Heart left ventricle (tissue), 16 donors: ENCODE data around the gene HDAC4. TPM values are rescaled to one million over a fixed set of nuclear protein-coding genes. Genes with fewer than 3 reads are reported as not detected.
A peak's percentile ranks its signal among the peaks of the same experiment; 100 is the strongest.

ENCODE experiments used
- ATAC-seq, 4 donors: fragments of 200-7000 bp; cut with Tn5 transposase; one replicate each; pipeline ENCODE4 v1.9.1; 2020 to 2022; ENCODE audit warnings: moderate library complexity in 4 of 4, mild to moderate bottlenecking in 3 of 4, moderate number of reproducible peaks in 1 of 4
- DNase-seq, 5 donors: peaks; one replicate each; pipeline ENCODE4 v3.0.0-alpha.2; 2020
- H3K27ac ChIP-seq, 12 donors: fragments of 200-600 bp; sonication (generic) in 4 of 12; one replicate each; pipeline versions ENCODE4 v1.5.0 to v1.8.0; 2016 to 2022; ENCODE audit warnings: mild to moderate bottlenecking in 2 of 12
- H3K27me3 ChIP-seq, 9 donors: fragments of 200-600 bp; sonication (generic) in 2 of 9; one replicate each; pipeline versions ENCODE4 v1.5.1 to v1.8.0; 2016 to 2022; ENCODE audit warnings: mild to moderate bottlenecking in 3 of 9
- H3K36me3 ChIP-seq, 9 donors: fragments of 200-600 bp; sonication (generic) in 2 of 9; one replicate each; pipeline versions ENCODE4 v1.5.0 to v1.8.0; 2018 to 2022; ENCODE audit warnings: mild to moderate bottlenecking in 2 of 9
- H3K4me1 ChIP-seq, 12 donors: fragments of 200-600 bp; sonication (generic) in 4 of 12; one replicate each; pipeline versions ENCODE4 v1.5.0 to v1.8.0; 2016 to 2022; ENCODE audit warnings: mild to moderate bottlenecking in 3 of 12
- H3K4me3 ChIP-seq, 12 donors: fragments of 200-600 bp; sonication (generic) in 4 of 12; one replicate each; pipeline versions ENCODE4 v1.5.0 to v1.8.0; 2017 to 2022; ENCODE audit warnings: mild to moderate bottlenecking in 9 of 12, moderate library complexity in 4 of 12
- H3K9me3 ChIP-seq, 12 donors: fragments of 200-600 bp; sonication (generic) in 4 of 12; one replicate each; pipeline versions ENCODE4 v1.5.0 to v1.8.0; 2016 to 2022; ENCODE audit warnings: mild to moderate bottlenecking in 1 of 12
- POLR2A ChIP-seq, 2 donors: fragments of 450-650 bp; IDR thresholded peaks; one replicate each; pipeline ENCODE4 v1.6.1; 2017; ENCODE audit warnings: antibody characterized with exemption in 2 of 2, mild to moderate bottlenecking in 2 of 2, moderate library complexity in 2 of 2
- WGBS, 4 donors: extraction: QIAGEN DNeasy Blood & Tissue Kit in 2 of 4; methylation state at CpG; one replicate each; pipeline versions ENCODE4 v1.1.5 to v1.1.7; 2013 to 2018; 5-methylcytosine and 5-hydroxymethylcytosine counted together
- intact Hi-C, 10 donors: fragments of 100-400 bp; cut with DNase I; formaldehyde crosslinking; loops; one replicate each; pipeline versions ENCODE4 v1.11.1 to v1.14.2; 2022
- polyA plus RNA-seq, 2 donors: library from polyadenylated mRNA; stranded (reverse); fragments of 200-250 nt; gene quantifications; one replicate each; pipeline ENCODE4 v1.2.3, GENCODE V29; 2013
- total RNA-seq, 9 donors: library from RNA; depleted of rRNA in 2 of 9; stranded (reverse); fragments of >200 nt in 2 of 9; fragmentation: NEBNext Ultra II Directional in 3 of 9; extraction: Animal tissue kit (Norgen Biotek cat#: 25700) in 3 of 9; gene quantifications; one replicate each; pipeline versions ENCODE4 v1.1.0 to v1.2.4, GENCODE V29; 2016 to 2023
- TF ChIP-seq, protein P1 (sequence below), 12 donors: fragments of 200-600 bp; sonication (generic) in 4 of 12; IDR thresholded peaks; one replicate each; pipeline versions ENCODE4 v1.5.0 to v1.8.0; 2018 to 2022; ENCODE audit warnings: antibody characterized with exemption in 12 of 12, mild to moderate bottlenecking in 5 of 12
- donor health status: ischemic (EF 13 %, LVEDD 7.1; RV severe dilation, severe dysfunction).
- donor health status: healthy with polysubstance abuse.
- donor health status: DM: no; HTN: yes; CAD: no.
- donor health status: DM: no; HTN: no; CAD: no.
- donor health status: ischemic (EF 25% LVEDD 6.9; RV normal size, moderate dysfunction).
- donor health status: ischemic (EF 25% LVEDD 5.7; RV mildly dilated, moderate dysfunction).
- donor health status: healthy.
- donor health status: DM: yes; HTN: yes; CAD: no.
- donor health status: ischemic (EF 35%, LVEDD 5.7; RV mildly dilated, moderate dysfunction).
- donor health status: nonischemic (EF 11% LVEDD 7.7; RV severe dilation, severe dysfunction).
- donor health status: DM: yes; HTN: yes; CAD: no.
- donor health status: PGD.
- donor health status: ischemic (EF 29% LVEDD 5.4; RV normal size, mild dysfunction).
- donor health status: nonischemic (EF 23%, LVEDD 6.1; RV moderate dilation, normal function).

Gene HDAC4
- total and polyA plus RNA-seq, 11 donors = 13.9 to 37.6 (median 27.5) TPM

DNA sequence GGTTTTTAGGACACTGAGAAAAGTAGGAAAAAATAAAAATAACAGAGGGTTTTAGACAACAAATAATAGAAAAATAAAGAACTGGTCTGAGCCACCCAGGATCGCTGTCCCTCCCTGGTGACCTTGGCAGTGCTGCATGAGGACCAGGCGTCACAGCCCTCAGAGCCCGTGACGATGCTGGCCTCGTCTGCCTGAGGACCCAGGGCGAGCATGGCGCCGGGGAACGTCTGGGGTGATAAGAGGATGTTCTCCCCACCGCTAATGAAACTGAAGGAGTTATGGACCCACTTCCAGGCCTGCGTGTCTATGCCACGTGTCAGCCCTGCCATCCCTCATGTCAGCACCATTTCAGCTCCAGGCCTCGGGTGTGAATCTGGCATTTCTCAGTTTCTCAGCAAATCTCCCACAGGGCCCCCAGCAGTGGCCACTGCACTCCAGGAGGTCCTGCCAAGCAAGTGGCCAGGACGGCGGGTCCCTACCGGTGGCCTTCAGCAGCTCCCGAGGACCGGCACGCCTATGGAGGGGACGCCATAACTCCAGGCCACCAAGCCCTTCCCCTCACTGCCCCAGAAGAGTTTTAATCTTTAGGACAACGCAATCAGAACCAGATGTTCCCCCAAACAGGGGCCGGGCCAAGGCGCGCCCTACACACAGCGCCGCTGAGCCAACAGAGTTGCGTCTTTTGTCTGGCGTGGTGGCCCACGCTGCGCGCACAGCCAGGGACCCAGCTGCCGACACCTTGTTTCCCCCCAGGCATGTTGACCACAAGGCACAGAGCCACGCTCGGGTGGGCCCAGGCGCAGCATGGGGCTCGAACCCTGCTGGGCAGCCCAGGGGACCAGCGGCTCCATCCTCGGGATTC lies 373.2 kb downstream of the HDAC4 start:
- Histone ChIP-seq H3K4me1 (no peaks in the 10 kb centered on the region), H3K9me3 (no peaks in the 10 kb centered on the region), H3K27ac (no peak overlapping the region), H3K4me3 (no peak overlapping the region), H3K27me3 (peaks cover 0 to 45% (median 4%) of the 10 kb centered on the region in 9 donors), H3K36me3 (no peaks in the 10 kb centered on the region)
- intact Hi-C loops = loop anchor here in 1 of 10 donors (10.0 kb wide), 1 partner anchor 387 kb away; no protein-coding TSS in a partner anchor
- peak in 3 of 5 donors; percentile 16 to 48 (median 17) for DNase-seq
- WGBS, 4 donors = 84 to 89% (median 85%) methylated on average over 26 to 38 of the region's 38 CpGs
- no peak for ATAC-seq
- TF ChIP-seq POLR2A (IDR thresholded peaks at IDR 0.05) = no peak
- TF ChIP-seq, protein P1, sequence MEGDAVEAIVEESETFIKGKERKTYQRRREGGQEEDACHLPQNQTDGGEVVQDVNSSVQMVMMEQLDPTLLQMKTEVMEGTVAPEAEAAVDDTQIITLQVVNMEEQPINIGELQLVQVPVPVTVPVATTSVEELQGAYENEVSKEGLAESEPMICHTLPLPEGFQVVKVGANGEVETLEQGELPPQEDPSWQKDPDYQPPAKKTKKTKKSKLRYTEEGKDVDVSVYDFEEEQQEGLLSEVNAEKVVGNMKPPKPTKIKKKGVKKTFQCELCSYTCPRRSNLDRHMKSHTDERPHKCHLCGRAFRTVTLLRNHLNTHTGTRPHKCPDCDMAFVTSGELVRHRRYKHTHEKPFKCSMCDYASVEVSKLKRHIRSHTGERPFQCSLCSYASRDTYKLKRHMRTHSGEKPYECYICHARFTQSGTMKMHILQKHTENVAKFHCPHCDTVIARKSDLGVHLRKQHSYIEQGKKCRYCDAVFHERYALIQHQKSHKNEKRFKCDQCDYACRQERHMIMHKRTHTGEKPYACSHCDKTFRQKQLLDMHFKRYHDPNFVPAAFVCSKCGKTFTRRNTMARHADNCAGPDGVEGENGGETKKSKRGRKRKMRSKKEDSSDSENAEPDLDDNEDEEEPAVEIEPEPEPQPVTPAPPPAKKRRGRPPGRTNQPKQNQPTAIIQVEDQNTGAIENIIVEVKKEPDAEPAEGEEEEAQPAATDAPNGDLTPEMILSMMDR (IDR thresholded peaks at IDR 0.05) = no peak

DNA sequence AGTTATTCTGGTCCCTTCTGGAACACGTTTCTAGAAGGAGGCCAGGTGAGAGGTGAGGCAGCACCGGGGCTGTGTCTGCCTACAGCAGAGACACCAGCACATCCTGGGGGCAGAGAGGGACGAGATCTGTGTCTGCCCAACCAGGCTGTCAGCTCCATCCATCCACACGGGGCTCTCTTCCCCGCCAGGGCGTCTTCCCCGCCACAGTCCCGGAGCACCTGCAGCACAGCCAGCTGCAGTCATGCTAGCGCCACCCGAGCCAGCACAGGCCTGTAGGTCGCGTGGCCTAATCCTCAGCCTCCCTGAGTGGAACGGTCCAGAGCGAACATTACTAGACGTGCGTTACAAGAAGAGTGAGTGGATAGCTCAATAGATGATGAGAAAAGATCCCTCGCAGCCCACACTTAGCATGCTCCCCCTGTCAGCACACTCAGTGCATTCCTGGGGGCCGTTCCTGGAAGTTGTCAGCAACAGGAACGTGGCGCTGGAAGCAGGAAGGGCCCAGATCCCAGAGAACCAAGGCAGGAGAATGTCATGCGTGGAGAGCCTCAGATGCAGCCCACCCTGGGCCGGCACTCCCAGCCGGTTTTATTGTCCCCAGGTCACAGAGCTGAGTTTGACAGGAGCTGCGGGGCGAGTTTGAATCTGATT lies 374.0 kb downstream of the HDAC4 start:
- Histone ChIP-seq H3K36me3 (no peaks in the 10 kb centered on the region), H3K27me3 (peaks cover 0 to 41% (median 3%) of the 10 kb centered on the region in 9 donors), H3K9me3 (no peaks in the 10 kb centered on the region), H3K27ac (no peak overlapping the region), H3K4me1 (no peaks in the 10 kb centered on the region), H3K4me3 (no peak overlapping the region)
- WGBS, 4 donors = 40 to 54% (median 41%) methylated on average over 12 to 25 of the region's 25 CpGs
- TF ChIP-seq POLR2A (IDR thresholded peaks at IDR 0.05) = no peak
- TF ChIP-seq, protein P1 (IDR thresholded peaks at IDR 0.05) = no peak
- intact Hi-C loops = loop anchor here in 1 of 10 donors (10.0 kb wide), 1 partner anchor 388 kb away; no protein-coding TSS in a partner anchor
- ATAC-seq (peak in 3 of 4 donors; percentile 33 to 45 (median 42)), DNase-seq (peak in 3 of 5 donors; percentile 29 to 47 (median 33))

DNA sequence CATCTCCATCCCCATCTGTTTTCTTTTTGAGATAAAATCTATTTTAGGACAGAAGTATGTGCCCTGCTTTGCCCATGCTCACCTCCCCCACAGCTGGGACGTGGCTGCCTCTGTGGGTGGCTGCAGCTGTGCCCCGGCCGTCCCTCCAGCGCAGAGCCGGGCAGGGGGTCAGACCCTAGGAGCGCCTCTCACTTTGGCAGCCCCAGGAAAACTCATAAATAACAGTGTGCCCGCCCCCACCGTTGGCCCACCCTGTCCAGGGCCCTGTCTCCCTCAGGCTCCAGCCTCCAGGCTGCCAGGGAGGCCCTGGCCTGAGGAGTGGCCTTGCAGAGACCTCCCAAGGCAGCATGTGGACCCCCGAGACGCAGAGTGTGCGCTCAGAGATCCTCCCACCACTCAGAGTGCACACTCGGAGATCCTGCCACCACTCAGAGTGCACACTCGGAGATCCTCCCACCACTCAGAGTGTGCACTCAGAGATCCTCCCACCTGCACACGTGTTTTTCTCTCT lies 374.8 kb downstream of the HDAC4 start:
- ATAC-seq = no peak

More for the DNA sequence above, 374.8 kb downstream of the HDAC4 start:
- Histone ChIP-seq H3K36me3 (no peaks in the 10 kb centered on the region), H3K4me3 (no peak overlapping the region), H3K9me3 (no peaks in the 10 kb centered on the region), H3K27me3 (peaks cover 0 to 36% (median 3%) of the 10 kb centered on the region in 9 donors), H3K4me1 (no peaks in the 10 kb centered on the region), H3K27ac (no peak overlapping the region)
- TF ChIP-seq POLR2A (IDR thresholded peaks at IDR 0.05) = no peak
- TF ChIP-seq, protein P1 (IDR thresholded peaks at IDR 0.05) = no peak
- WGBS, 4 donors = 77 to 83% (median 81%) methylated on average over 11 to 14 of the region's 14 CpGs
- DNase-seq = peak in 3 of 5 donors; percentile 5 to 24 (median 16)
- intact Hi-C loops = loop anchor here in 1 of 10 donors (10.0 kb wide), 1 partner anchor 389 kb away; no protein-coding TSS in a partner anchor
